SH-SY5Y (cell line): ENCODE data around the gene MAN2C1.

ENCODE experiments used
- GATA2 ChIP-seq: IDR thresholded peaks from 2 replicates; pipeline ENCODE4 v1.6.1; 2011; ENCODE audit warnings: mild to moderate bottlenecking, low read depth, low read length
- GATA3 ChIP-seq: IDR thresholded peaks from 2 replicates; pipeline ENCODE4 v1.6.1; 2011; ENCODE audit warnings: low read depth, mild to moderate bottlenecking, low read length, moderate library complexity

GRCh38 chr15:75380773-75381172 is 12.4 kb upstream of the MAN2C1 start:
- TF ChIP-seq GATA2 (no peak), GATA3 (no peak)
